Measurements from ENCODE around the gene ABLIM3. TPM values are rescaled to one million over a fixed set of nuclear protein-coding genes. Genes with fewer than 3 reads are reported as not detected.

The ABLIM3 gene
- total and polyA plus RNA-seq, 2 experiments from 2014 or later: 0.19 to 2.2 TPM

DNA sequence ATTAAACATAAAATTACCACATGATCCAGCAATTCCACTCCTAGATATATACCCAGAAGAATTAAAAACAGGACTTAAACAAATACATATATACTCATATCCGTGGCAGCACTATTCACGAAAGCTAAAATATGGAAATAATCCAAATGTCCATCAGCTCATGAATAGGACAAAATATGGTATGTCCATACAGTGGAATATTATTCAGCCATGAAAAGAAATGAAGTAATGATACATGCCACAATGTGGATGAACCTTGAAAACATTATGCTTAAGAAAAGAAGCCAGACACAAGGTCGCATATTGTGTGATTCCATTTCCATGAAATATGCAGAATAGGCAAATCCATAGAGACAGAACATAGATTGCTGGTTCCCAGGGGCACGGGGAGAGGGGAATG lies 105.6 kb downstream of the ABLIM3 start:
- H3K36me3 Mint-ChIP-seq (ENCODE audit: low read depth): no peaks in the 10 kb centered on the region
- no peaks in the 10 kb centered on the region for H3K27me3 ChIP-seq (ENCODE audit: insufficient read depth)

More for the DNA sequence above, 105.6 kb downstream of the ABLIM3 start:
- TF ChIP-seq NANOG (IDR thresholded peaks at IDR 0.05; ENCODE audit: borderline replicate concordance) (no peak), EZH2 (IDR thresholded peaks at IDR 0.05; ENCODE audit: low read depth, unreplicated experiment) (no peak), CTCF (conservative IDR thresholded peaks at IDR 0.05; ENCODE audit: low read depth in 2 of 2) (no peak), EZH2phosphoT487 (IDR thresholded peaks at IDR 0.05; ENCODE audit: unreplicated experiment) (no peak), CREB1 (CRISPR knock-in tag; IDR thresholded peaks at IDR 0.05; ENCODE audit: low read depth) (no peak), JUNB (IDR thresholded peaks at IDR 0.05; ENCODE audit: unreplicated experiment) (no peak), ZNF114 (CRISPR knock-in tag; IDR thresholded peaks at IDR 0.05) (no peak), POLR2AphosphoS5 (IDR thresholded peaks at IDR 0.05; ENCODE audit: low read depth) (no peak), STAT1 (IDR thresholded peaks at IDR 0.05; ENCODE audit: unreplicated experiment) (no peak), ZNF331 (CRISPR knock-in tag; IDR thresholded peaks at IDR 0.05; ENCODE audit: low read depth) (no peak)
- TF ChIP-seq, protein P1, sequence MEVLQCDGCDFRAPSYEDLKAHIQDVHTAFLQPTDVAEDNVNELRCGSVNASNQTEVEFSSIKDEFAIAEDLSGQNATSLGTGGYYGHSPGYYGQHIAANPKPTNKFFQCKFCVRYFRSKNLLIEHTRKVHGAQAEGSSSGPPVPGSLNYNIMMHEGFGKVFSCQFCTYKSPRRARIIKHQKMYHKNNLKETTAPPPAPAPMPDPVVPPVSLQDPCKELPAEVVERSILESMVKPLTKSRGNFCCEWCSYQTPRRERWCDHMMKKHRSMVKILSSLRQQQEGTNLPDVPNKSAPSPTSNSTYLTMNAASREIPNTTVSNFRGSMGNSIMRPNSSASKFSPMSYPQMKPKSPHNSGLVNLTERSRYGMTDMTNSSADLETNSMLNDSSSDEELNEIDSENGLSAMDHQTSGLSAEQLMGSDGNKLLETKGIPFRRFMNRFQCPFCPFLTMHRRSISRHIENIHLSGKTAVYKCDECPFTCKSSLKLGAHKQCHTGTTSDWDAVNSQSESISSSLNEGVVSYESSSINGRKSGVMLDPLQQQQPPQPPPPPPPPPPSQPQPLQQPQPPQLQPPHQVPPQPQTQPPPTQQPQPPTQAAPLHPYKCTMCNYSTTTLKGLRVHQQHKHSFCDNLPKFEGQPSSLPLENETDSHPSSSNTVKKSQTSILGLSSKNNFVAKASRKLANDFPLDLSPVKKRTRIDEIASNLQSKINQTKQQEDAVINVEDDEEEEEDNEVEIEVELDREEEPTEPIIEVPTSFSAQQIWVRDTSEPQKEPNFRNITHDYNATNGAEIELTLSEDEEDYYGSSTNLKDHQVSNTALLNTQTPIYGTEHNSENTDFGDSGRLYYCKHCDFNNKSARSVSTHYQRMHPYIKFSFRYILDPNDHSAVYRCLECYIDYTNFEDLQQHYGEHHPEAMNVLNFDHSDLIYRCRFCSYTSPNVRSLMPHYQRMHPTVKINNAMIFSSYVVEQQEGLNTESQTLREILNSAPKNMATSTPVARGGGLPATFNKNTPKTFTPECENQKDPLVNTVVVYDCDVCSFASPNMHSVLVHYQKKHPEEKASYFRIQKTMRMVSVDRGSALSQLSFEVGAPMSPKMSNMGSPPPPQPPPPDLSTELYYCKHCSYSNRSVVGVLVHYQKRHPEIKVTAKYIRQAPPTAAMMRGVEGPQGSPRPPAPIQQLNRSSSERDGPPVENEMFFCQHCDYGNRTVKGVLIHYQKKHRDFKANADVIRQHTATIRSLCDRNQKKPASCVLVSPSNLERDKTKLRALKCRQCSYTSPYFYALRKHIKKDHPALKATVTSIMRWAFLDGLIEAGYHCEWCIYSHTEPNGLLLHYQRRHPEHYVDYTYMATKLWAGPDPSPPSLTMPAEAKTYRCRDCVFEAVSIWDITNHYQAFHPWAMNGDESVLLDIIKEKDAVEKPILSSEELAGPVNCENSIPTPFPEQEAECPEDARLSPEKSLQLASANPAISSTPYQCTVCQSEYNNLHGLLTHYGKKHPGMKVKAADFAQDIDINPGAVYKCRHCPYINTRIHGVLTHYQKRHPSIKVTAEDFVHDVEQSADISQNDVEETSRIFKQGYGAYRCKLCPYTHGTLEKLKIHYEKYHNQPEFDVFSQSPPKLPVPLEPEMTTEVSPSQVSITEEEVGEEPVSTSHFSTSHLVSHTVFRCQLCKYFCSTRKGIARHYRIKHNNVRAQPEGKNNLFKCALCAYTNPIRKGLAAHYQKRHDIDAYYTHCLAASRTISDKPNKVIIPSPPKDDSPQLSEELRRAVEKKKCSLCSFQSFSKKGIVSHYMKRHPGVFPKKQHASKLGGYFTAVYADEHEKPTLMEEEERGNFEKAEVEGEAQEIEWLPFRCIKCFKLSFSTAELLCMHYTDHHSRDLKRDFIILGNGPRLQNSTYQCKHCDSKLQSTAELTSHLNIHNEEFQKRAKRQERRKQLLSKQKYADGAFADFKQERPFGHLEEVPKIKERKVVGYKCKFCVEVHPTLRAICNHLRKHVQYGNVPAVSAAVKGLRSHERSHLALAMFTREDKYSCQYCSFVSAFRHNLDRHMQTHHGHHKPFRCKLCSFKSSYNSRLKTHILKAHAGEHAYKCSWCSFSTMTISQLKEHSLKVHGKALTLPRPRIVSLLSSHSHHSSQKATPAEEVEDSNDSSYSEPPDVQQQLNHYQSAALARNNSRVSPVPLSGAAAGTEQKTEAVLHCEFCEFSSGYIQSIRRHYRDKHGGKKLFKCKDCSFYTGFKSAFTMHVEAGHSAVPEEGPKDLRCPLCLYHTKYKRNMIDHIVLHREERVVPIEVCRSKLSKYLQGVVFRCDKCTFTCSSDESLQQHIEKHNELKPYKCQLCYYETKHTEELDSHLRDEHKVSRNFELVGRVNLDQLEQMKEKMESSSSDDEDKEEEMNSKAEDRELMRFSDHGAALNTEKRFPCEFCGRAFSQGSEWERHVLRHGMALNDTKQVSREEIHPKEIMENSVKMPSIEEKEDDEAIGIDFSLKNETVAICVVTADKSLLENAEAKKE (CRISPR knock-in tag; IDR thresholded peaks at IDR 0.05): no peak
- TF ChIP-seq, protein P2, sequence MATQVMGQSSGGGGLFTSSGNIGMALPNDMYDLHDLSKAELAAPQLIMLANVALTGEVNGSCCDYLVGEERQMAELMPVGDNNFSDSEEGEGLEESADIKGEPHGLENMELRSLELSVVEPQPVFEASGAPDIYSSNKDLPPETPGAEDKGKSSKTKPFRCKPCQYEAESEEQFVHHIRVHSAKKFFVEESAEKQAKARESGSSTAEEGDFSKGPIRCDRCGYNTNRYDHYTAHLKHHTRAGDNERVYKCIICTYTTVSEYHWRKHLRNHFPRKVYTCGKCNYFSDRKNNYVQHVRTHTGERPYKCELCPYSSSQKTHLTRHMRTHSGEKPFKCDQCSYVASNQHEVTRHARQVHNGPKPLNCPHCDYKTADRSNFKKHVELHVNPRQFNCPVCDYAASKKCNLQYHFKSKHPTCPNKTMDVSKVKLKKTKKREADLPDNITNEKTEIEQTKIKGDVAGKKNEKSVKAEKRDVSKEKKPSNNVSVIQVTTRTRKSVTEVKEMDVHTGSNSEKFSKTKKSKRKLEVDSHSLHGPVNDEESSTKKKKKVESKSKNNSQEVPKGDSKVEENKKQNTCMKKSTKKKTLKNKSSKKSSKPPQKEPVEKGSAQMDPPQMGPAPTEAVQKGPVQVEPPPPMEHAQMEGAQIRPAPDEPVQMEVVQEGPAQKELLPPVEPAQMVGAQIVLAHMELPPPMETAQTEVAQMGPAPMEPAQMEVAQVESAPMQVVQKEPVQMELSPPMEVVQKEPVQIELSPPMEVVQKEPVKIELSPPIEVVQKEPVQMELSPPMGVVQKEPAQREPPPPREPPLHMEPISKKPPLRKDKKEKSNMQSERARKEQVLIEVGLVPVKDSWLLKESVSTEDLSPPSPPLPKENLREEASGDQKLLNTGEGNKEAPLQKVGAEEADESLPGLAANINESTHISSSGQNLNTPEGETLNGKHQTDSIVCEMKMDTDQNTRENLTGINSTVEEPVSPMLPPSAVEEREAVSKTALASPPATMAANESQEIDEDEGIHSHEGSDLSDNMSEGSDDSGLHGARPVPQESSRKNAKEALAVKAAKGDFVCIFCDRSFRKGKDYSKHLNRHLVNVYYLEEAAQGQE (IDR thresholded peaks at IDR 0.05; ENCODE audit: unreplicated experiment): no peak
- TF ChIP-seq, protein P3, sequence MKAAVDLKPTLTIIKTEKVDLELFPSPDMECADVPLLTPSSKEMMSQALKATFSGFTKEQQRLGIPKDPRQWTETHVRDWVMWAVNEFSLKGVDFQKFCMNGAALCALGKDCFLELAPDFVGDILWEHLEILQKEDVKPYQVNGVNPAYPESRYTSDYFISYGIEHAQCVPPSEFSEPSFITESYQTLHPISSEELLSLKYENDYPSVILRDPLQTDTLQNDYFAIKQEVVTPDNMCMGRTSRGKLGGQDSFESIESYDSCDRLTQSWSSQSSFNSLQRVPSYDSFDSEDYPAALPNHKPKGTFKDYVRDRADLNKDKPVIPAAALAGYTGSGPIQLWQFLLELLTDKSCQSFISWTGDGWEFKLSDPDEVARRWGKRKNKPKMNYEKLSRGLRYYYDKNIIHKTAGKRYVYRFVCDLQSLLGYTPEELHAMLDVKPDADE (IDR thresholded peaks at IDR 0.05): no peak
- H2AFZ ChIP-seq: no peak overlapping the region
- ATAC-seq (no peak), DNase-seq (ENCODE audit: low spot score) (no peak)
- H3F3A ChIP-seq (replicated peaks; ENCODE audit: low read depth): no peaks in the 10 kb centered on the region
- Mint-ChIP-seq H3K9me3 (peaks cover 6% of the 10 kb centered on the region; the same call in 1 of the 3 replicates), H3K27me3 (ENCODE audit: insufficient read depth, low read depth, poor library complexity) (peaks cover 3% of the 10 kb centered on the region), H3K27ac (no peak overlapping the region), H3K4me3 (no peak overlapping the region), H3K4me1 (no peaks in the 10 kb centered on the region)
- H3K4me3 ChIP-seq: no peak overlapping the region
- H3K36me3 ChIP-seq (ENCODE audit: insufficient read depth): no peaks in the 10 kb centered on the region
- no peaks in the 10 kb centered on the region for H3K79me2 ChIP-seq (replicated peaks; ENCODE audit: insufficient read depth)
- no peak overlapping the region for H3K27ac ChIP-seq (ENCODE audit: low read depth)
- H3K4me1 ChIP-seq (ENCODE audit: insufficient read depth): no peaks in the 10 kb centered on the region
- no peaks in the 10 kb centered on the region for H3K9me2 ChIP-seq (ENCODE audit: insufficient read depth)
- no peak overlapping the region for H3K4me2 ChIP-seq
- H4K20me1 ChIP-seq (replicated peaks; ENCODE audit: insufficient read depth): no peaks in the 10 kb centered on the region

Data from GM23338 (cell line).